Non-pigmented ciliary epithelial cell (primary cell): ENCODE results near the gene CDH4.

Experiments
- DNase-seq: peaks from one replicate; pipeline ENCODE4 v3.0.0-alpha.2; 2010; ENCODE audit warnings: low read depth

CDH4 gene

GRCh38 chr20:61918548-61918947, 666.5 kb downstream of the CDH4 start:
- DNase-seq = no peak

GRCh38 chr20:61919239-61919638, 667.2 kb downstream of the CDH4 start:
- no peak for DNase-seq

- no peak for DNase-seq
Observed at GRCh38 chr20:61919675-61920365, 667.8 kb downstream of the CDH4 start.

- DNase-seq = no peak
Observed at GRCh38 chr20:61922411-61922810, 670.4 kb downstream of the CDH4 start.

GRCh38 chr20:61922936-61923335, 670.9 kb downstream of the CDH4 start:
- DNase-seq = no peak

GRCh38 chr20:61923371-61924166, 671.5 kb downstream of the CDH4 start:
- DNase-seq = no peak

- DNase-seq = no peak
Observed at GRCh38 chr20:61924211-61924857, 672.3 kb downstream of the CDH4 start.

- no peak for DNase-seq
Observed at GRCh38 chr20:61924858-61925554, 672.9 kb downstream of the CDH4 start.

- DNase-seq = peak; percentile 38
Observed at GRCh38 chr20:61925555-61926252, 673.6 kb downstream of the CDH4 start.

- DNase-seq = no peak
Observed at GRCh38 chr20:61926253-61926613, 674.2 kb downstream of the CDH4 start.

- no peak for DNase-seq
Observed at GRCh38 chr20:61926796-61927192, 674.7 kb downstream of the CDH4 start.

- no peak for DNase-seq
Observed at GRCh38 chr20:61927193-61927825, 675.2 kb downstream of the CDH4 start.

- no peak for DNase-seq
Observed at GRCh38 chr20:61927826-61928541, 675.9 kb downstream of the CDH4 start.

- DNase-seq = no peak
Observed at GRCh38 chr20:61929561-61929960, 677.5 kb downstream of the CDH4 start.

GRCh38 chr20:61929971-61930666, 678.1 kb downstream of the CDH4 start:
- no peak for DNase-seq

GRCh38 chr20:61930776-61931475, 678.9 kb downstream of the CDH4 start:
- no peak for DNase-seq

- no peak for DNase-seq
Observed at GRCh38 chr20:61931476-61932198, 679.6 kb downstream of the CDH4 start.

- DNase-seq = no peak
Observed at GRCh38 chr20:61932199-61932592, 680.1 kb downstream of the CDH4 start.
